Activated T-cell treated with anti-CD3 and anti-CD28 coated beads for 24 hours (primary cell): ENCODE results near the gene LANCL2.
"Not testable (repeated sequence)": the region's sequence is repeated elsewhere in the genome, so short reads cannot be mapped to it uniquely, and the experiment has no call there.

Experiments
- DNase-seq: peaks from one replicate; pipeline ENCODE4 v3.0.0-alpha.2; 2020; ENCODE audit warnings: low read depth

Gene LANCL2, protein sequence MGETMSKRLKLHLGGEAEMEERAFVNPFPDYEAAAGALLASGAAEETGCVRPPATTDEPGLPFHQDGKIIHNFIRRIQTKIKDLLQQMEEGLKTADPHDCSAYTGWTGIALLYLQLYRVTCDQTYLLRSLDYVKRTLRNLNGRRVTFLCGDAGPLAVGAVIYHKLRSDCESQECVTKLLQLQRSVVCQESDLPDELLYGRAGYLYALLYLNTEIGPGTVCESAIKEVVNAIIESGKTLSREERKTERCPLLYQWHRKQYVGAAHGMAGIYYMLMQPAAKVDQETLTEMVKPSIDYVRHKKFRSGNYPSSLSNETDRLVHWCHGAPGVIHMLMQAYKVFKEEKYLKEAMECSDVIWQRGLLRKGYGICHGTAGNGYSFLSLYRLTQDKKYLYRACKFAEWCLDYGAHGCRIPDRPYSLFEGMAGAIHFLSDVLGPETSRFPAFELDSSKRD

DNA sequence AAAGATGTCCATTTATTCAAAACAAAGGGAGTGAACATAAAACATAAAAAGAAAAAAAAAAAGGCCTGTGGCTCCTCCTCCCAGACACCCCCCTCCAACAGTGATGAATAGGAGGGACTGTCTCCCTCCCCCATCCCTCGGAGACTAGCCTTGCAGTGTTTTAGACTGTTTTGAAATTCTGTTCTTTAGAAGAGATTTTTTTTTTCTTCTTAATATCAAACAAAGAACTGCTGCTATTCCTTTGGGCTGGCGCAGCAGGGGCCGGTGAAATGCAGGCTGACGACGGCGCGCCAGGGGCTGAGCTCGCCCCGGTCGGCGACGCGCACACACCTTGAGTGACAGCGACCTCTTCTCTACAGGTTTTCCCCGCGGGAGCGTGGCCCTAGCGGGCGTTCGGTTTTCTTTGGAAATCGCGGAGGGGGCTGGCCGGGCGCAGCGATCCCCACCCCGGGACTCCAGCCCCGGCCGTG, at the start of gene LANCL2:
Gene LANCL2 (plus strand): TSS at position 133 of the 470 bp plus-strand sequence. CDS start 689 bp downstream, outside the sequence.
- DNase-seq = no peak

DNA sequence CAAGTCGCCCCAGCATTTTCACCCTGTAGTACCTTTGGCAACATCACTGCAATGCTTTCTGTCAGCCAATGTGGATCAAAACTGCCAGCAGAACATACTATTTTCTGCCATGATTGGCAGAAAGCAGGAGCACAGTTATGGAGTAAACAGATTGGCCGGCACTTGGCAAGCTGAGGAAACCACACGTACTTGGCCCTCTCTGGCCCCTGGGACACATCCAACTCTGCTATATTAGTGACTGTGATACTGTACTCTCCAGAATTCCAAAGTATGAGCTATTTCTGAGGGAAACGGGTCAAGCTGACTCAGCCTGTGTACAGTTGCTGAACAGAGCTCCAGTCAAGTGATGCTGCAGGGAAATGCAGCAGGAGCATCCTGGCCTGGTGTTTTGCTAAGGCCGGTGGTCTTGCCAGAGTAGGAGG, 39.8 kb upstream of the LANCL2 start:
- no peak for DNase-seq

DNA sequence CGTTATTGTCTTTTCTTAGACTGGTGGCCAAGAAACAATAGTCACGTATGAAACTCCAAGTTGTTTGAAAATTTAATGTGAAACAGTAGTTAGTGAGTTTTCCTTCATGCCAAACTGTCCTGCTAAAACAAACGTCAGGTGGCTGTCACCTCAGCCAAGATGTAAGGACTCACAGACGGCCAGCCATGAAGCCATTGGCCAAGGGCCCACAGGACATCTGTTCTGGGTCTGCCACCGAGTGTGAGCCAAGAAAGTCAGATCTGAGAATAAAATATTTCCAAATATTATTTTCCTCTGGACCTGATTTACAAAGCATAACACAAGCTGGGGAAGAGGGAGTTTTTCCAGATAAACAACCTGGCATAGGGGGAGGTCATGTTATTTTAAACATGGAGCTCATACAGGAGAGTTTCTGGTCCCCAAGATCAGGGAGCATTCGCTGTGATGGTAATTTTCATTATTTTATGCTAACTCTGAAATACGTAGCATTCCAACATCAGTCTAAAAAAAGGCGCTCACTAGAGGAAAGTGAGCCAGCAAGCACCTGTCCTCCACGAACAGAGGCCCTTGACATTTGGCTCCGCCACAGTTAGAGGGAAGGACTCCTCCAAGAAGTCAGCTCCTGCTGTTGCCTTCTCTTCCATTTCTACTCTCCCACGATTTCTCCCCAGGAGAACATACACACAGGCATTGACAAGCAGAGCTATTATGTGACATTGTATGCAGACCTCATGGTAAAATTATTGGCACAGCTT, 38.9 kb upstream of the LANCL2 start:
- DNase-seq = no peak

- no peak for DNase-seq
Observed at GRCh38 chr7:55326945-55327626, 38.1 kb upstream of the LANCL2 start.

- DNase-seq = no peak
Observed at GRCh38 chr7:55335151-55335550, 30.0 kb upstream of the LANCL2 start.

DNA sequence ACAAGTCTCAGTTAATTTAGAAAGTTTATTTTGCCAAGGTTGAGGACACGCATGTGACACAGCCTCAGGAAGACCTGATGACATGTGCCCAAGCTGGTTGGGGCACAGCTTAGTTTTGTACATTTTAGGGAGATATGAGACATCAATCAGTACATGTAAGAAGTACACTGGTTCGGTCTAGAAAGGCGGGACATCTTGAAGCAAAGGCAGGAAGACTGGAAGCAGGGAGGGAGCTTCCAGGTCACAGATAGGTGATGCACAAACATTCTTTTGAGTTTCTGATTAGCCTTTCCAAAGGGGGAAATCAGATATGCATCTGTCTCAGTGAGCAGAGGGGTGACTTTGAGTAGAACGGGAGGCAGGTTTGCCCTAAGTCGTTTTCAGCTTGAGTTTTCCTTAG, 29.4 kb upstream of the LANCL2 start:
- DNase-seq = no peak

DNA sequence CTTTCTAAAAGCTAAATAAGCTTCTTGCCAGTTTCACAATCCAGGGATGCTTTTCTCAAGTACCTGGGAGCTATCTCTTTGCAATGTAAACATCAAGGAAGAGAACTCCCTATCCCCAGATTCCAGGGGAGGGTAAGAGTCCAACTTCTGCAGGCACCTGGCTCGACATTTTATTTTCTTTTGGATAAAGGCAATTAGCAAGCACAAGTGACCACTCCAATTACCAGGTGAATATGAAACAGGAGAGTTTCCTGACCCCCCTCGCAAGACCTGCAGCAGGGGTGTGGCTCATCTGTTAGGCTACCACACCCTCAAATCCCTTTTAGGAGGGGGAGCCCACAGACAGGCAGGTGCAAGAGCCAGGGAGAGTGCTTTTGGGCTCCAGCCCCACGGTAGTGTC, 28.6 kb upstream of the LANCL2 start:
- no peak for DNase-seq

GRCh38 chr7:55339033-55340000, 25.8 kb upstream of the LANCL2 start:
- DNase-seq = no peak

DNA sequence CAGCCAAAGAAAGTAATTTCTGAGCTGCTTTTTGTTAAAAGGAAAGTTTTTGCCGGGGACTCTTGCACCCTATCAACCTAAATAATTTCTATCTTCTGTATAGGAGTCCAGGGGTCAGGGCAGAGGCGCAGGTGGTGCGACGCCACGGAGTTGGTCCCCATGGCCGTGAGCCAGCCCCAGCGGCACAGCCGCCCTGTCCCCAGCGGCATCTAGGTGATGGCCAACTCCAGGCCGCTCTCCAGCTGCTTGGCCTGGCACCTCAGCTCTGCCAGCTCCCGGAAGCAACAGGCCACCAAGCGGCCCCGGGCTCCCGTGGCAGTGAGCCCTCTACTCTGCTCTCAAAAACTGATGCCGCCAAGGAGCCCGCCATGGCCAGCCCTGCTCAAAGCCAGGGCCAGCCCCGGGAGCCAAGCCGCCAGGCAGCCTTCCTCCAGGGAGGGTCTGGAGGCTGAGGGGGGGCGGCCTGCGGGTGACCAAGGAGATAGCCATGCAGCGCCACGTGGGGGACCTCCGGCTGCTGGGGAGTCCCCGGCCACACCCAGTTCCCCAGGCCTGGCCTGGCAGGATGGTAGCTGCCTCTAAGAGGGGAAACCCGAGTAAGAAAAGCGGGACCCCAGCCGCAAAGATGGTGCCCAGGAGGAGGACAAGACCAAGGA, 22.8 kb upstream of the LANCL2 start:
- DNase-seq = no peak

- DNase-seq = no peak
Observed at GRCh38 chr7:55343002-55343781, 21.9 kb upstream of the LANCL2 start.

GRCh38 chr7:55343860-55344606, 21.1 kb upstream of the LANCL2 start:
- no peak for DNase-seq

DNA sequence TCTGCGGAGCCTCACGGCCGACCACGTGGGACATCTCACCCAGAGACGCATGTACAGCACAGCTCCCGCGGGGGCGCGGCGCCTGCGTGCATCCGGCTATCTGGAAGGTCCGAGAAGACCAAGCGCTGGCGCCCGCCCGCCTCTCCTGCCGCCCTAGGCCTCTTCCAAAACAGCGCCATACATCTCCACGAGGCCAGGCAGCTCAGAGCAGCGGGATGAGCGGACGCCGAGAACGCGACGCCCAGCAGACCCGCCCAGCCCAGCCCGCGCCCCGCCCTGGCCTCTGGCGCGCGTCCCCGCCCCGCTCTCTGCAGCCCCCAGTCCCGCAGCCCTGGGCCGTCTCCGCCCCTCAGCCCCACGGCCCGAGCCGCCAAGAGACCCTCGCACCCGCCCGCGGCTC, 20.3 kb upstream of the LANCL2 start:
- DNase-seq = no peak

DNA sequence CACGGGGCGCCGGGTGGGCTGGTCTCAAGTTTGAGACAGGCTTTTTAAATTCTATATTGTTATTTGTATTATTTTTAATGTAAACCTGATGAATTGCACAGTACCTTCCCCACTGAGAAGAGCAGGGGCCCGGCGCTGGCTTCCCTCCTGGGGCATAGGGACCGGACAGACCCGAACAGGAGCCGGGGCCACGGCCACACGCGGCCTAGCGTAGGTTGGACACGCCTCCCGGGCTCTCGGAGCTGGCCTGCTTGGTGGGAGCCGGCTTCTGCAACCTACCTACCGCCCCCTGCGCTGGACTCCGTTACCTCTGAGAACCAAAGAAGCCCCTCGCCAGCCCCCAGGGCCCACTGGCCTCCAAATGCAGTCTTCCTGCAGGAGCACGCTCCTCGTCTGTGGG, 19.8 kb upstream of the LANCL2 start:
- no peak for DNase-seq

DNA sequence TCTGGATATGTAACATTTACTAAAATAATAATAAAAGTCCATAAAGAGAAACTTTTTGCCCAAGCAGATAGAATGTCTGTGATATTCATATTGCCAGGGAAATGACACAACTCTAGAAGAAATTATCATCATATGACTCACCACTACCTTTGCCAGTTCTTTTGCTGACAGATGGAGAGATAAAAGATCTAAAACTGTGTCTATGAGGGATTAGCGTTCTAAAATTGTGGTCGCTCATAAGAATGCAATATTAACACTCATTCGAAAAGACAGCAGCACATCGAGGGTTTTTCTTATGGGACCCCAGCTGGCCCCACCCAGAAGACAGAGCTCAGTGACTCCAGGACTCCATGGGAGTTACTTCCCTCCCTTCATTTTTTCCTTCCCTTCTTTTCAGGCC, 16.6 kb upstream of the LANCL2 start:
- DNase-seq = no peak

DNA sequence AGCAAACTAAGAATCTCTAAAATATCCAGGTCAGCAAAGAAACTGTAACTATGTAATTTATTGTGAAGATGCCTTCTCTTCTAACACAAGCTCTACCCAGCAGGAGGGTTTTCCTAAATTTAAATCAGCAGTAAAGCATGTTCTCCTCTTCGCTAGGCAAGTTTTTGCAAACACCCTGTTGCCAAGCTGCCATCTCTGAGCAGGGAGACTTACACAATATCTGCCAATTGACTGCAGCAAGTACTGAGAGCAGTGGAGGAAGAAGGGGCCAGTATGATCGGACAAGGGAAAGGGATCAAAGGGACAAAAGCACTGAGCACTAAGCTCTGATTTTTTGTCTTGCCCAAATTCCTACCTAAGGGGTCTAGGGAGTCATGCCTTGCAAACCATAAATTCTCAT, 16.0 kb upstream of the LANCL2 start:
- no peak for DNase-seq

DNA sequence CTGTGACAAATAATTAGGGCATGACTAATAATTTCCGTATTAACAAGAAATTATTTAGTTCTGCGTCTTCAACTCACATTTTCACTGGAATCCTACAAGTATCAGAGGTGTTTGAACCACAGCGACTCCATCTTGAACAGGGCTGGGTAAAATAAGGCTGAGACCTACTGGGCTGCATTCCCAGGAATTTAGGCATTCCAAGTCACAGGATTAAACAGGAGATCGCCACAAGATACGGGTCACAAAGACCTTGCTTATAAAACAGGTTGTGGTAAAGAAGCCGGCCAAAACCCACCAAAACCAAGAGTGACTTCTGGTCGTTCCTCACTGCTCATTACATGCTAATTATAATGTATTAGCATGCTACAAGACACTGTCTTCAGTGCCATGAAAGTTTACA, 14.9 kb upstream of the LANCL2 start:
- no peak for DNase-seq

DNA sequence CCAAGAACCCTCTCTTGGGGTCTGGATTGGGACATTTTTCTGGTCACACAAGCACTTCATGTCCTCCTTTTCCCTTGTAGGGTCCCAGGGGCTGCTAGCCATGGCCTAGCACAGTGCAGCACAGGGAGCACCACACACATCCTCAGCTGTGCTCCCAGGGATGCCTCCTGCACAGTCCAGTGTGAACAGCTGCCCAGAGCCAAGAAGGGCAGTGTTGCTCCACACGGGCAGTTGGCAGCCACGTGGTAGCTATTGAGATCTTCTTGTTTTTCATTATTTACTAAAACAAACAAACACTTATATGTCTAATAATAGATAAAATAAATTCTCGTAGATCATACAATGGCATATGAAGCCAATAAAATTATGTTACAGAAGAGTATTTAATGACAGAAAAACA, 13.9 kb upstream of the LANCL2 start:
- no peak for DNase-seq

DNA sequence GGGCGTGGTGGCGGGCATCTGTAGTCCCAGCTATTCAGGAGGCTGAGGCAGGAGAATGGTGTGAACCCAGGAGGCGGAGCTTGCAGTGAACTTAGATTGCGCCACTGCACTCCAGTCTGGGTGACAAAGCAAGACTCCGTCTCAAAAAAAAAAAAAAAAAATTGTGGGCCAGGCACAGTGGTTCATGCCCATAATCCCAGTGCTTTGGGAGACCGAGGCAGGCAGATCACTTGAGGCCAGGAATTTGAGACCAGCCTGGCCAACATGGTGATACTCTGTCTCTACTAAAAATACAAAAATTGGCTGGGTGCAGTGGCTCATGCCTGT, 12.2 kb upstream of the LANCL2 start:
- DNase-seq = not testable (repeated sequence)

DNA sequence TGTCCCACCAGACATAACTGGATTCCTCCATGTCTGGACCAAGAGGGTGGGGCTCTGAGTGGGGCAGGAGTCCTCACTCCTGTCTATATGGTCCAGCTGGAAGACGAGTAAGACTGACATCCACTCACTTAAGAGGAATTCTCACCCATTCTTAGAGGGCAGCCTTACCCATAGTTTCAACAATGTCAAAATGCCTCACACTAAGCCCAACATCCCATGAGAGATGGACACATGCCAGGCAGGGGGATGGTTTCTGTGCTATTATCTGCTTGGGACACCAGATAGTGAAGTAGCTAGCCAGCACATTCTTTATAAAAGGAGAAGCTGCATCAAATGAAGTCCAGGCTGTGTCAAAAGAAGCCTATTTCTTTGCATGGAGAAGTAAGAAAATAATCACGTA, 4.7 kb upstream of the LANCL2 start:
- DNase-seq = no peak

GRCh38 chr7:55361560-55361959, 3.6 kb upstream of the LANCL2 start:
- DNase-seq = no peak
